GM21529 (cell line): Measurements from ENCODE around the gene MYO16.

Experiments used
- ATAC-seq: cut with Tn5 transposase; IDR thresholded peaks from one replicate; pipeline ENCODE4 v1.9.1; 2021; ENCODE audit not compliant: unreplicated experiment

MYO16 gene

GRCh38 chr13:109172136-109172535 lies 542.7 kb downstream of the MYO16 start:
- no peak for ATAC-seq

GRCh38 chr13:109175666-109176065 lies 546.3 kb downstream of the MYO16 start:
- ATAC-seq, result no peak

GRCh38 chr13:109180905-109181425 lies 551.6 kb downstream of the MYO16 start:
- ATAC-seq, result no peak

GRCh38 chr13:109182777-109183465 lies 553.5 kb downstream of the MYO16 start:
- no peak for ATAC-seq

- no peak for ATAC-seq
These were observed 562.0 kb downstream of the MYO16 start for GRCh38 chr13:109191413-109191812.

GRCh38 chr13:109192306-109192705 lies 562.9 kb downstream of the MYO16 start:
- no peak for ATAC-seq

GRCh38 chr13:109196948-109197347 lies 567.5 kb downstream of the MYO16 start:
- ATAC-seq, result no peak

GRCh38 chr13:109198585-109198984 lies 569.2 kb downstream of the MYO16 start:
- ATAC-seq, result no peak

- ATAC-seq, result no peak
These were observed 569.9 kb downstream of the MYO16 start for GRCh38 chr13:109199280-109199679.

- no peak for ATAC-seq
These were observed 571.1 kb downstream of the MYO16 start for GRCh38 chr13:109200556-109200955.

- no peak for ATAC-seq
These were observed 574.2 kb downstream of the MYO16 start for GRCh38 chr13:109203587-109203986.

- ATAC-seq, result no peak
These were observed 574.8 kb downstream of the MYO16 start for GRCh38 chr13:109204252-109204651.

- no peak for ATAC-seq
These were observed 575.2 kb downstream of the MYO16 start for GRCh38 chr13:109204657-109205056.

GRCh38 chr13:109205315-109205714 lies 575.9 kb downstream of the MYO16 start:
- no peak for ATAC-seq

- ATAC-seq, result no peak
These were observed 577.2 kb downstream of the MYO16 start for GRCh38 chr13:109206616-109207015.

GRCh38 chr13:109207622-109208021 lies 578.2 kb downstream of the MYO16 start:
- ATAC-seq, result no peak

- no peak for ATAC-seq
These were observed 579.1 kb downstream of the MYO16 start for GRCh38 chr13:109208522-109208921.

- ATAC-seq, result no peak
These were observed 580.1 kb downstream of the MYO16 start for GRCh38 chr13:109209526-109209925.

- ATAC-seq, result no peak
These were observed 582.2 kb downstream of the MYO16 start for GRCh38 chr13:109211616-109212015.

- ATAC-seq, result no peak
These were observed 583.2 kb downstream of the MYO16 start for GRCh38 chr13:109212650-109213049.

- ATAC-seq, result no peak
These were observed 584.3 kb downstream of the MYO16 start for GRCh38 chr13:109213714-109214113.

GRCh38 chr13:109214393-109214792 lies 585.0 kb downstream of the MYO16 start:
- no peak for ATAC-seq

GRCh38 chr13:109215377-109215776 lies 586.0 kb downstream of the MYO16 start:
- no peak for ATAC-seq
